Stimulated activated CD8-positive, alpha-beta memory T cell treated with anti-CD3 and anti-CD28 coated beads, Interleukin-15, amount 100 ng/mL, for 48 hours (primary cell): ENCODE results near the gene MT1B.
A peak's percentile ranks its signal among the peaks of the same experiment; 100 is the strongest.
"Not testable (repeated sequence)": the region's sequence is repeated elsewhere in the genome, so short reads cannot be mapped to it uniquely, and the experiment has no call there.

Experiments used
- DNase-seq, 2 donors: peaks; one replicate each; pipeline ENCODE4 v3.0.0-alpha.2; 2020; ENCODE audit warnings: low read depth in 2 of 2

Gene MT1B

GRCh38 chr16:56667581-56668571 is 16.2 kb downstream of the MT1B start, which contains the start of gene MT1G:
Gene MT1G (minus strand): TSS chr16:56668065. CDS start chr16:56667993, 72 bp downstream.
- peak; percentile 39 to 55 for DNase-seq

DNA sequence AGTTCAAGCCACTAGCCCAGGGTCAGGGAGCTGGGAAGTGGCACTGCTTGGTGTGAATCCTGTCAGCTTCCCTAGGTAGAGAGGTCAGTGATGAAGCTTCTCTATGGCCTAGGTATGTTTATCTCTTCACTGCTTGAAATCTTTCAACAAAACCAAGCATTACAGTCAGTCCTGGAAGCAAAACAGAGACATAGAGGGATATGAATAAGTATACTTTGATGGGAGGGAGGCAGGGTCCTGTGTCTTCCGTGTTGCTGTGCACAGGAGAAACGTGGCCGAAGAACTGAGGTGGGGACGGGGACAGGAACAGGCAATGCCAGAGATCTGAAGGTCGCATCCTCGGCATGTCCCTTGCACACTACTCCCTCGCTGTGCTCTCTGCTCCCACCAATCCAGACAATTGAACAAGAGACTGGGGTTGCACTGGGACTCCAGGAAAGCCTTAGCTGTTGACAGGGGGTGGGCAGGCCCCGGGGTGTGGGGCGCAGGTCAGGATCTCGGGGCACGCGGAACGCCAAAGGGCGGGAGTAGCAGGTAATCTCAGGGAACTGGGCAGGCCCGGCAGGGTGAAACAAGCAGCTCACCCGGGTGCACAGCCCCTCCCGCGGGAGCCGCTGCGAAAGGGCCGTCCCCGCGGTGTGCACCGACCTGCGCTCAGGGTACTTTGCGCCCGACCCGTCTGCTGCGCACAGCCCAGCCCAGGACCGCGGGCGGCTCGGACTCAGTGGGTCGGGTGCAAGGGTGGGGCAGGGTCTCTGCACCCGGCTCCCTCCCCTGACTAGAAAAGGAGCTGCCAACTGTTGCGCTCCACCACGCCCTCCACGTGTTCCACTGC is 17.5 kb downstream of the MT1B start, which contains the start of gene MT1H:
MT1H (plus strand) TSS at position 810 of the 835 bp plus-strand sequence. CDS start 71 bp downstream, outside the sequence.
- DNase-seq: peak; percentile 41 to 52

GRCh38 chr16:56669840-56670619 is 18.3 kb downstream of the MT1B start:
- no peak for DNase-seq

DNA sequence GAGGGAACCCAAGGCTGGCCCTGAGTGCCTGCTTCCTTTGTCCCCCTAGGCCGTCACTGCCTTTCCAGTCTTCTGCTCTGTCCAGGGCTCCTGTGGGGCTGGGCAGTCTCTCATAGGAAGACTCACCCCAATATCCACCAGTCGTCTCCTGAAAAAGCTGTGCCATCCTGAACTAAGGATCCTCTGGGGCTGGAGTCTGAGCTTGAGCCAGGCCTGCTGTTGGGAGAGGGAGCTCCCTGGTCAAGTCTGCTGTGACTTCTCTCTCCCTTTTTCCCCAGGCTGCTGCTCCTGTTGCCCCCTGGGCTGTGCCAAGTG is 18.9 kb downstream of the MT1B start:
- DNase-seq: no peak

- not testable (repeated sequence) for DNase-seq
Measured at GRCh38 chr16:56671691-56672090, 20.0 kb downstream of the MT1B start.

GRCh38 chr16:56672171-56672570 is 20.5 kb downstream of the MT1B start:
- not testable (repeated sequence) for DNase-seq

DNA sequence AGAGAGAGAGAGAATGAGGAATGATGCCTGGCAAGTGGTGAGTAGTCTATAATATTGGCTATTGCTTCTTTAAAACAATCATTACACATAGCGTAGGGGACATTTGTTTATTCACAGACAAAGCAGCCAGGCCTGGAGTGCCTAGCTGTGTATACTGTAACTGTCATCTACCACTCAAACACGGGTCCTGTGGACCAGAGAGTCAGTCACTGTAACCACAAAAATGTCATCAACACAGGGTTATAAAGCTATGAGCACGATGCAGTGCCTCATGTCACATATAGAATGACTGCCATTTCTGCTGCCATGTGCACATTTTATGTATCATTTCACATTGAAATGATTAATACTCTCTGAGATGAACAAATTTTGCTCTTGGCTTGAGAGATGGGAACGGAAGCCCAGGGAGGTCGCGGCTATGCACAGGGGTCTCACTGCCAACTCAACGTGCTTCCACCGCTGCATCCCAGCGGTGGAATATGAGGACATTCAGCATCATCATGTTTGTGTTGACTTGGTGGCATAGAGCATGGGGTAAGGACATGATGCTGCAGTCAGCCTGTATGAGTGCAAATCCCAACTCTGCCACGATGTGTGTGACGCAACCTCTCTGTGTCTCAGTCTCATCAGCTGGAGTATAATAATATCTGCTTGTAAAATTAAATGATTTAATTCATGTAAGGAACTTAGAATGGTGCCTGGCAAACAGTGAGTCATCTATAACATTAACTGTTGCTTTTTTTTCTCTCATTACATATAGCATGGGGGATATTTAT is 21.3 kb downstream of the MT1B start:
- DNase-seq: no peak

- no peak for DNase-seq
Measured at GRCh38 chr16:56673921-56674320, 22.2 kb downstream of the MT1B start.

DNA sequence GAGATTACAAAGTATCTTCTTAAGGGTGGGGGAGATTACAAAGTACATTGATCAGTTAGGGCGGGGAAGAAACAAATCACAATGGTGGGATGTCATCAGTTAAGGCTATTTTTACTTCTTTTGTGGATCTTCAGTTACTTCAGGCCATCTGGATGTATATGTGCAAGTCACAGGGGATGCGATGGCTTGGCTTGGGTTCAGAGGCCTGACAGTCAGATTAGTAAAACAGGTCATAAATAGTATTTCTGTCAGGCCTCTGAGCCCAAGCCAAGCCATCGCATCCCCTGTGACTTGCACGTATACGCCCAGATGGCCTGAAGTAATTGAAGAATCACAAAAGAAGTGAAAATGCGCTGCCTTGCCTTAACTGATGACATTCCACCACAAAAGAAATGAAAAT is 22.9 kb downstream of the MT1B start:
- DNase-seq: not testable (repeated sequence)

DNA sequence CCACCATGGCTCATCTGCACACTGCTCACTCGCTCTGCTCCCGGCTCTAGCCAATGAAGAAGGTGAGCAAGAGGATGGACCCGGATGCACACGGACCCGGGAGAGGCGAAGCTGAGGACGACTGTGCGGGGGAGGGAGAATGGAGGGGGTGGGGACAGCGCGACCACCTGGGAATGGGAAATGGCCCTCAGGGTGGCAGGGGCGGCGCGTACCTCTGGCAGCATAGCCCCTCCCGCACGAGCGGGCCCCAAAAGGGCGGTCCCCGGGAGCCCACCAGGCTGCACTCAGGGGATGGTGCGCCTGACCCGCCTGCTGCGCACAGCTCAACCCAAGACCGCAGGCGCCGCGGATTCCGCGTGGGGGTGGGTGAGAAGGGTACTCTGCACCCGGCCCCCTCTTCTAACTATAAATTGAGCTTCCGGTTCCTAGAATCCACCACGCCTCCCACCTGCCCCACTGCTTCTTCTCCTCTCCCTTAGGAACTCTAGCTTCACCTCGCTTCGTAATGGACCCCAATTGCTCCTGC is 24.1 kb downstream of the MT1B start:
- DNase-seq: peak; percentile 61

DNA sequence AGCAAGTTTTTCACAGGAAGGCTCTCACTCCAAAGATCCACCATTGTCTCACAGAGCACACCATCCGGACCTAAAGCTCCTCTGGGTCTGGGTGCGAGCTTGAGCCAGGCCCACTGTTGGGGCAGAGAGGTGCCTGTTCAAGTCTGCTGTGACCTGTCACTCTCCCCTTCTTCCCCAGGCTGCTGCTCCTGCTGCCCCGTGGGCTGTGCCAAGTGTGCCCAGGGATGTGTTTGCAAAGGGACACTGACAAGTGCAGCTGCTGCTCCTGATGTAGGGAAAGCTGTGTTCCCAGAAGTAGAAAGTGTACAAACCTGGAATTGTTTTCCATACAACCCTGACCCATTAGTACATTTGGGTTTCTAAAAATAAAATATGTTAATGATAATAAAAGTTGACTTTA is 25.8 kb downstream of the MT1B start:
- no peak for DNase-seq

GRCh38 chr16:56679078-56679730 is 27.5 kb downstream of the MT1B start:
- DNase-seq: no peak

GRCh38 chr16:56679818-56680217 is 28.1 kb downstream of the MT1B start:
- DNase-seq: peak in 1 of 2 donors; percentile 21

DNA sequence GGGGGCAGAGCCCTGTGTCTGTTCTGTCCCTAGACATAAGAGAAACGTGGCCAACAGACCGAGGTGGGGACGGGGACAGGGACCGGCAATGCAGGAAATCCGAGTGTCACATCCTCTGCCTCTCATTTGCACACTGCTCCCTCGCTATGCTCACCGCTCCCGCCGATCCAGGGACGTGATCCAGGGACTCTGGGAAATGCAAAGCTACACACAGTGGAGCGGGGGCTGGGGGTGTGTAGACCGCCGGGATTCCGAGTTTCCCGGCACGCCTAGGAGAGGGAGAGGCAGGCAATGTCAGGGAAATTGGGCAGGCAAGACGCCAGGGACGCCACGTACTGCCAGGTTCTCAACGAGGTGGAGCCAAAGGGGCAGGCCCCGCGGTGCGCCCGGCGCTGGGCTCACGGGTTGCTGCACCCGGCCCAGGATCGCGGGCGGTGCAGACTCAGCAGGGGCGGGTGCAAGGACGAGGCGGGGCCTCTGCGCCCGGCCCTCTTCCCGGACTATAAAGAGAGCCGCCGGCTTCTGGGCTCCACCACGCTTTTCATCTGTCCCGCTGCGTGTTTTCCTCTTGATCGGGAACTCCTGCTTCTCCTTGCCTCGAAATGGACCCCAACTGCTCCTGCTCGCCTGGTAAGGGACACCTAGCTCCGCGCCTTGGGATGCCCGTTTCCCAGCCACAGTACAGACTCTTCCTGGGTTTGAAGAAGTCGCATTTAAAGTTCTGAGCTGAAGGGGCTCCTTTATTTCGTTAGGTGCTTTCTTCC is 30.4 kb downstream of the MT1B start, which contains the start of gene MT1X:
MT1X (plus strand) TSS at position 532 of the 764 bp plus-strand sequence; CDS start at position 603, 71 bp downstream.
- DNase-seq: peak; percentile 86 to 89

DNA sequence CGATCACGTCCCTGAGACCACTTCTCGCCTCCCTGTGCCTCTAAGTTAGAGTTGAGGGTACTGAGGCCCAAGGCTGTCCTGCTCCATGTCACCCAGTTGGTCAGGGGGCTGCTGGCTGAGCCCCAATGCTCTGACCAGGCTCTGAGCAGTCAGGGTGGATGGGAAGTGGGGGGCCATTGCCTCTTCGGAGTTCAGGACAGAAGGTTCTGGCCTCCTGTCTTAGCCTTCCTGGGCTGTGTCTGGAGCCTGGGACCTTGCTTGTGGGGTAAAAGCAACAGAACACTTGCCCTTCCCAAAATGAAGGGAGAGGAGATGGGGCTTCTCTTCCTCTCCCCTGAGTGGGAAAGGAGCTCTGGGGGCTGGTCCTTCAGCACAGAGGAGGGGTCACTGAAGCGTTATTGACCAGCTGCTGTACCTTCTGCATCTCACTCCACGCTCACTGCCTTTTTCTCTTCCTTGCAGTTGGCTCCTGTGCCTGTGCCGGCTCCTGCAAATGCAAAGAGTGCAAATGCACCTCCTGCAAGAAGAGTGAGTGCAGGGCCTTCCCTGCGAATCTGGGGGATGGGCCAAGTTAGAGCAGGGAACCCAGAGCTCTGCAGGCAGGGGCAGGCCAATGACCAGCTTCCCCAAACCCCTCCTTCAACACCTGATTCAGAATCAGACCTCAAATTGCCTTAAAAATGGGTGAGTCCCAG is 31.2 kb downstream of the MT1B start:
- no peak for DNase-seq

GRCh38 chr16:56683424-56684172 is 31.9 kb downstream of the MT1B start:
- DNase-seq: no peak

GRCh38 chr16:56684256-56684925 is 32.7 kb downstream of the MT1B start:
- no peak for DNase-seq
